ENCODE results near the gene GMPR2.
"Not testable (repeated sequence)": the region's sequence is repeated elsewhere in the genome, so short reads cannot be mapped to it uniquely, and the experiment has no call there.

GMPR2 gene

DNA sequence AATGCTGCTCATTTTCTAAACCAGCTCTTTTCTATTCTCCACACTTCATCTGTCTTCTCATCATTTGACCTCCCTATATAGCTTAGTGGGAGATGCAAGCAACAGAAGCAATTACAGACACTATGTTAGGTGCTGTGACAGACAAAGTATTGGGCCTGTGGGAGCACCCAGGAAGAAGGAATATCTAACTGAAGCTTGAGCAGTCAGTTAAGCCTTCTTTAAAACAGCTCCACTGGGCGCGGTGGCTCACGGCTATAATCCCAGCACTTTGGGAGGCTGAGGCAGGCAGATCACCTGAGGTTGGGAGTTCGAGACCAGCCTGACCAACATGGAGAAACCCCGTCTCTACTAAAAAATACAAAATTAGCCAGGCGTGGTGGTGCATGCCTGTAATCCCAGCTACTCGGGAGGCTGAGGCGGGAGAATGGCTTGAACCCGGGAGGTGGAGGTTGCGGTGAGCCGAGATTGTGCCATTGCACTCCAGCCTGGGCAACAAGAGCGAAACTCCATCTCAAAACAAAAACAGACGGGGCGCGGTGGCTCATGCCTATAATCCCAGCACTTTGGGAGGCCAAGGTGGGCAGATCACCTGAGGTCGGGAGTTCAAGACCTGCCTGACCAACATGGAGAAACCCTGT, 29.4 kb upstream of the GMPR2 start:
- DNase-seq, result not testable (repeated sequence)

- no peak for DNase-seq
Observed at GRCh38 chr14:24204163-24205146, 28.3 kb upstream of the GMPR2 start.

DNA sequence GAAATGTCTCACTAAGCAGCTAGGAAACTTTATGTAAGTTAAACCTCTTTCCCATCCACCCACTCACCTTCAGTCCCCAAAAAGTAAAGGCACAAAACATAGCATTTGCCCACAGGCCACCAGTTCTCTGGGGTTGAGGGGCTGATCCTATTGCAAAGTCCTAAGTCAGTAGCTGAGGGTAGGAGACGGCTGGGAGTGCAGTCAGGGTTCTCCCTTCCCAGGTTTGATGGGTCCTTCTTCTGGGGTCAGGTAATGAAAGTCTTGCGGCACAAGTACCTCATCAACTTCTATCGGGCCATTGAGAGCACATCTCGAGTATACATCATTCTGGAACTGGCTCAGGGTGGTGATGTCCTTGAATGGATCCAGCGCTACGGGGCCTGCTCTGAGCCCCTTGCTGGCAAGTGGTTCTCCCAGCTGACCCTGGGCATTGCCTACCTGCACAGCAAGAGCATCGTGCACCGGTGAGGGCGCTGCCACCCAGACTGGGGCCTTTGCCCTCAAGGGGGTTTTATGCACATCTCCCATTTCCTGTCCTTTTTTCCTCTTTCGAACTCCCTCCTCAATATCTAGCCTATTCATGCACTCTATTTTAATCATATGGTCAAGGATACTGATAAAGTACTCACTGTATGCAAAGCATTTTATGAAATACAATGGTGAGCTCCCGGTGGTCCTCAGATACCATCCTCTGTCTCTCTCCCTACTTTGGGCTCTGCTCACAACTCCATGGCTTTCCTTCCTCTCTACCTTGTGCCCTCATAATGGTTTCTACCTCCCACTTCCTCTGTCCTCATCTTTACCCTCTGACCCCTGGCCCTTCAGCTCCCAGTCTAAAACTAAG, 26.2 kb upstream of the GMPR2 start:
- no peak for DNase-seq

- DNase-seq, result no peak
Observed at GRCh38 chr14:24207104-24207551, 25.6 kb upstream of the GMPR2 start.

DNA sequence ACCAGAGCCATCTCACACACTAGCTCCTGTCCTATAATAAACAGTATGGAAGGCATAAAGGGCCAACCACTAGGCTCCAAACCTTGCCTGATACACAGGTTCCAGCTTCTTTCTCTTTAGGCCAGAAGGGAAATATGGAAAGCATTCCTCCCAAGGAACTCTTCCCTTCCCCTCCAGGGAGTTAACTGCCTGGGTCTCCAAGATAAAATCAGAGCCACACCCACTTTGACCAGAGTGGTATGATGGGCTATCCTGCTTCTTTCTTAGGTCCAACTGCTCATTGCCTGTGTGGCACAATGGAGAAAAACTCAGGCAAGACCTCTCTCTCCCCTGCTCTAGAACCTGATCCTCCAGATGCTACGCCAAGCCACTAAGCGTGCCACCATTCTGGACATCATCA, 25.1 kb upstream of the GMPR2 start:
- DNase-seq, result no peak

GRCh38 chr14:24211311-24211710, 21.4 kb upstream of the GMPR2 start:
- DNase-seq, result no peak

GRCh38 chr14:24212924-24213865, 19.5 kb upstream of the GMPR2 start, which contains the start of gene CHMP4A:
TSS of gene CHMP4A (minus strand) at chr14:24213488. CDS start at chr14:24213439, 49 bp downstream.
- peak; percentile 99 for DNase-seq

GRCh38 chr14:24213866-24214662, 18.7 kb upstream of the GMPR2 start:
- no peak for DNase-seq

DNA sequence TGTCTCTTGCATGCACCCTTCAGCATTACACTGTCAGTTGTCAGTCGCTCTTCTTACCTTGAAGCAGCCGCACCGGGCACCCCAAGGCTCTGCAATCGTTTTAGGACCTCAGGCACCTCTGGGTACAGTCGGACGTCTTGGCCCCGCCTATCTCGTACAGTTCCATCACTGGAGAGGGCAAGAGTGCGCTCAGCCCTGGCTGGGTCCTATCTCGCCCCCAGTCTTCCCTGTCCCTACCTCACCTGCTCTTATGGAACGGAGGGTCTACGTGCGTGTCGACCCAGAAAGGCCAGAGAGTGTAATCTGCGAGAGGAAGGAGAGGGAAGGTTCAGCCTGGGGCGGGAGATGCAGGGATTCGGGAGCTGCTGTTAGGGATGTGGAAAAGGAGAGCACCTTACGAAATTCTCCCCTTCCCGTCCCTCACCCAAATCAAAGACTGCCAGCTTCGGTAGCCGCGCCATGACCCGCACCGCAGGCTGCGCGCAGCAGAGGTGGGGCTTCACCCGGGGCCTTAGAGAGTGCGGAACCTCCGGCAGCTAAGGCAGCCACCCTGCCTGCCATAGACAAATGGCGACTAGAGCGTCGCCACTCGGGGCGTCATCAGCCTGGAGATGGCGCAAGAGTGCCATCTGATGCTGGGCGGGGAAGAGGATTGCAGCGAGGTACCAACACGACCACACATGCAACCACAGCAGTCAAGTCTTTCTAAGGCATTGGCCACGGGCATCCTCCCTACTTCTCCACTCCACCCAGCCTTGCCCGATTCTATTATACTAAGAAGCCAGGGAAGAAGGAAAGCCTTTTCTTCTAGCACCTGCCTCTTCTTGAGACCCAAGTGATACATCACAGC, 17.0 kb upstream of the GMPR2 start, which contains the start of gene MDP1:
Gene MDP1 (minus strand): TSS at position 572 of the 850 bp plus-strand sequence. CDS start 111 bp downstream, at position 461.
- DNase-seq, result peak; percentile 81

DNA sequence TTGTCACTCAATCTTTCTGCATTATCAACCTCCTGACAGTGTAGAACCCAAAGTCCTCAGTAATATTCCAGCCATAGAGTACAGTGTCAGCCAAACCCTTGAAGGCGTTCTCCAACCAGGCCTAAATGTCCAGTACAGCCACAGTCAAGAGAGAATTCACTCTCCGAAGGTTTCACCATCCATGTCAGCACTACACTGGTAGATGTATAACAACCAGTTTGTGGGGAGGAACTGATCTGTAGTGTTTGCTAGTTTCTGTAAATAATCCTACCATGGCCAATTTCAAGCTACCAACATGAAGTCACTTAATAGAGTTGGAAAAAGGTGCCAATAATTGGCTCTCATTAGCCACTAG, 16.4 kb upstream of the GMPR2 start:
- no peak for DNase-seq

- DNase-seq, result not testable (repeated sequence)
Observed at GRCh38 chr14:24216876-24217275, 15.9 kb upstream of the GMPR2 start.

- DNase-seq, result no peak
Observed at GRCh38 chr14:24219080-24219479, 13.6 kb upstream of the GMPR2 start.

GRCh38 chr14:24219521-24219920, 13.2 kb upstream of the GMPR2 start:
- DNase-seq, result no peak

DNA sequence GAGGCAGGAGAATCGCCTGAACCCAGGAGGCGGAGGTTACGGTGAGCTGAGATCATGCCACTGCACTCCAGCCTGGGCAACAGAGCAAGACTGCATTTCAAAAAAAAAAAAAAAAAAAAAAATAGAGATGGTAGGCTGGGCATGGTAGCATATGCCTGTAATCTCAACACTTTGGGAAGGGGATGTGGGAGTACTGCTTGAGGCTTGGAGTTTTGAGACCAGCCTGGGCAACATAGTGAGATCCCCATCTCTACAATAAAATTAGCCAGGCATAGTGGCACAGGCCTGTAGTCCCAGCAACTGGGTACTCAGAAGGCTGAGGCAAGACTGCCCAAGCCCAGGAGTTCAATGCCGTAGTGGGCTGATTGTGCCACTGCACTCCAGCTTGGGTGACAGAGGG, 9.7 kb upstream of the GMPR2 start:
- DNase-seq, result not testable (repeated sequence)

DNA sequence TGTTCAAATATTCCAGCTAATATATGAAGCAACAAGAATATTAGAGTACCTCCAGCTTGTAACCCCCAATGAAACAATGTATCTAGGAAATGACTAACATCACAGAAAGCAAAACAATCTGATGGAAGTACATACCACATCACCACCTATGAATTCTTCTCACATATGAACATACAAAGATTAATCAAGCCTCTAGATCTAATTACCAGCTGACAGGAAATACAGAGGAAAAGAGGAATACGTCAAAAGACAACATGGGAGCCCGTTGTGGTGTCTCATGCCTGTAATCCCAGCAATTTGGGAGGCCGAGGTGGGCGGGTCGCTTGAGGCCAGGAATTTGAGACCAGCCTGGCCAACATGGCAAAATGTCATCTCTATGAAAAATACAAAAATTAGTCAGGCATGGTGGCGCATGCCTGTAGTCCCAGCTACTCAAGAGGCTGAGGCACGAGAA, 8.1 kb upstream of the GMPR2 start:
- peak; percentile 94 for DNase-seq

DNA sequence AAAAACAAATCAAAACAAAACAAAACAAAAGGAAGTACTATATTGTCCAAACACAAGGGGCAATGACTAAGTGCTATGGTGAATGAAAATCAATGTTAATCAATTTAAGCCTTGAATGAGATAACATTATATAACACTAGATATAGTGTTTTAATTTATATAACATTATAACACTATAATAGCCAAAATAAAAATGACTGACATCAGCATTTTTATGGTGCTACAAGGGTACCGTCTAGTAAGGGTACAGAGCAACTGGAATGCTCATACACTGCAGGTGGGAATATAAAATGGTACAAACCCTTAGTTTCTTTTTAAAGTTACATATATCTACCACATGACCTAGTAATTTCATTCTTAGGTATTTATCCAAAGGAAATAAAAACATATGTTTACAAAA, 6.3 kb upstream of the GMPR2 start:
- no peak for DNase-seq

DNA sequence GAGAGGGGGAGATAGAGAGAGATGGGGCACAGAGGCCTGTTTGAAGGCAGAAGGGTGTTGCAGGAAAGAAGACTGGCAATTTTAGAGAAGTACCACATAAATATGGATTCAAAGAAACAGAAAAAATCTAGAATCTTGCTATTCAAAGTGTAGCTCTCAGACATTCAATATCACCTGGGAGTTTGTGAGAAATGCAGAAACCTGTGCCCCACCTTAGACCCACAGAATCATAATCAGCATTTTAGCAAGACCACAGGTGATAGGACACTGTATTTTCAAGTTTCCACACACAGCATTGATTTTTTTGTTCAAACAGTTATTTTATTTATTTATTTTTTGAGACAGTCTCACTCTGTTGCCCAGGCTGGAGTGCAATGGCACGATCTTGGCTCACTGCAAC, 3.8 kb upstream of the GMPR2 start:
- DNase-seq, result no peak

DNA sequence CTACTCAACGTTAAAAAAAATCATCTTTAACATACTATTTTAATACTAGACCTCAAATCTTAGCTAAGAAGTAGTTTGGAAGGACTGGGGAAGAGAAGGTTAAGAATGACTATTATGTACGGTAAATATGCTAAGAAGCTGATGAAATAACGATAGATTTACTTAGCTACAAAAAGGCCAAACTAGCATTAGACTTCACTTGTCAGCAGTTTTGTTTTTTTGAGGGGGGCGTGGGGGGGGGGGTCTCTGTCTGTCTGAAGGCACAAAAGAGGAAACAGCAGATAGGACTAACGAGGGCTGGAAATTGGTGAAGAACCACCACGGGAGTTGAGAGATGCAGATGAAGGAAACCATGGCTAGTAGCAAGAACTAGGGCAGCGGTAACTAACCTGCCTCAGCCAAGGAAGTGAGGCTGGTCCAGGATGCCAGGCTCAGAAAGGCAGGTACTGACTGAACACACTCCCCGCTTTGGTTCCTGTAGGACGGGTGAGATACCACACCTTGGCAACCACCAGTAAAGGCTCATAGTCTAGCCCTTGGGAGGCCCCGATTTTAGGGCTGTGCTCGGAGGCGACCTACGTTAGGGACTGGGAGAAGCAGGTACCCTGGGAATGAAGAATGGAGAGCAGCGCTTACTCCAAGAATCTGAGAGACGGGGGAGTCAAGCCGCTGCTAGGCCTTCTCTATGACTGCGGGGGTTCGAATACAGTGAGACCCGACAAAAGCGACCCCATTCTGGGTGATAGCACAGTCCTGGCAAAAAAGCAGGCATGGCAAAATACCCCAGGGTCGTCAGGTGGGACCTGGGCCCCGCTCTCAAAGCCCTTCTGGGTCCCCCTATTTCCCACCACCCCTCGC, 1.2 kb upstream of the GMPR2 start:
- no peak for DNase-seq

DNA sequence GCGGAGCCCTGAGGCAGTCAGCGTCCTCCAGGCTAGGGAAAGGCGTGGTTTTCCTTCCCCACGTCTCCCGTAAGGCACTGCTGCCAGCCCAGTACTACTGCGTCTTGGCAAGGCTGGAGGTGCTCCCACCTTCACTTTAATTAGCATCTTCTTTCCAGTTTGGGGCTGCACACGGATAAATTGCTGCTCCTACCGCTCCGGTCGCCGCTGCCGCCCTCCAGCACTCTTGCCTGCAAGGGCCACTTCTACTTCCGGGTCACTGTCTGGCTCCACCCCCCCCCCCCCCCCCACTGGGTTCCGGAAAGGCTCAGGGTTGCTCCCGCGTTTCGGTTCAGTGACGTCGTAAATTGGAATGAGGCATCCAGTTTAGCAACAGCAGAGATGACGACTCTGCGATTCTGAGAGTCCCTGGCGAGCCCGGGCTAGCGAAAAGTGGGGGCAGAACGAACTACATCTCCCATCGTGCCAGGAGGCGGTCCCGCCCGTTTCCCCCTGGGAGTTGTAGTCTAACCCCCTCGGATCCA, 546 bp upstream of the GMPR2 start, which contains the start of gene NEDD8:
Gene NEDD8 (minus strand): TSS at position 247 of the 524 bp plus-strand sequence. CDS start 100 bp downstream, at position 147.
- DNase-seq, result peak; percentile 98
